ENCODE measurements around the gene RCL1.

DNA sequence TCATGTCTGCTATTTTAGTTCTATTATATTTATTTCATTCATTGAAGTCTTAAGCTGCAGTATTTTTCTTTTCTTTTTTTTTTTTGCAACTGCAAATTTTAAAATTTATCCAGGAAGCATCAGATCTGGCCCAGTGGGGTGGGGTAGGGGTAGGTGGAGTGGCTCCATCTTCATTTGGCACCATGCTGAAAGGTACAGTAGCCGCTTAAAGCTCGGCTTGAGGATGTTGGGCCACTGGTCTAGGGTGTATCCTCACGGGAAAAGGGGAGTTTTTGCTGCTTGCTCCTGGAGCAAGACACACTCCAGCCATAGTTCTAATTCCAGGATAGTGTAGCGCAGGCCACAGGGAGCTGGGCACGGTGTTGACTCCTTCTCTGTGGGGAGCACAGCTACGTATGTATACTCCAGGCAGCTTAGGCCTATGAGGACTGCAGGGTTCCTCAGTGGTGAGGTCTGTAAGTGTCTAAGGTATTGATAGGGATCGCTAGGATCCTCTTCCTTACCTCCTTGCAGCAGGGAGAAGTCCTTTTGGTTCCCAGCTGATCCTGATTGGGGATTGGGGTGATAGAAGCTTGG is 22.7 kb downstream of the RCL1 start:
- TF ChIP-seq POLR2AphosphoS5 (IDR thresholded peaks at IDR 0.05; ENCODE audit: low read depth, low read length), result no peak
- TF ChIP-seq SIN3A (IDR thresholded peaks at IDR 0.05; ENCODE audit: borderline replicate concordance, insufficient read depth, low read length), result no peak
- TF ChIP-seq TAF1 (IDR thresholded peaks at IDR 0.05; ENCODE audit: borderline replicate concordance, insufficient read depth, low read length), result no peak
- no peak for TF ChIP-seq FOXP2 (optimal IDR thresholded peaks at IDR 0.05; ENCODE audit: borderline replicate concordance, extremely low read depth, extremely low read length, insufficient read depth)

All from PFSK-1 (cell line).